GM23338 (cell line): Measurements from ENCODE around the gene SDC3. TPM values are rescaled to one million over a fixed set of nuclear protein-coding genes. Genes with fewer than 3 reads are reported as not detected.
A peak's percentile ranks its signal among the peaks of the same experiment; 100 is the strongest.

Experiments used
- ATAC-seq: fragments of 200-7000 bp; cut with Tn5 transposase; 3 replicates; pipeline ENCODE4 v1.9.1; 2020
- DNase-seq: peaks from one replicate; pipeline ENCODE4 v3.0.0-alpha.2; 2015; ENCODE audit warnings: low spot score
- H2AFZ ChIP-seq: fragments of 200-600 bp; sonication (generic); 2 replicates; pipeline ENCODE4 v1.8.0; 2016; ENCODE audit warnings: antibody characterized with exemption, mild to moderate bottlenecking, moderate library complexity
- H3F3A ChIP-seq: fragments of 200-600 bp; sonication (generic); replicated peaks from 2 replicates; pipeline ENCODE4 v1.8.0; 2017; ENCODE audit warnings: antibody characterized with exemption, mixed run types, low read depth
- H3K27ac ChIP-seq: fragments of 200-600 bp; sonication (generic); 2 replicates; pipeline ENCODE4 v1.6.1; 2016; ENCODE audit warnings: low read depth
- H3K27me3 ChIP-seq: fragments of 200-600 bp; sonication (generic); 2 replicates; pipeline ENCODE4 v1.8.0; 2016; ENCODE audit warnings: mild to moderate bottlenecking, mixed run types, moderate library complexity; ENCODE audit not compliant: insufficient read depth
- H3K36me3 ChIP-seq: fragments of 200-600 bp; sonication (generic); 2 replicates; pipeline ENCODE4 v1.8.0; 2016; ENCODE audit warnings: mild to moderate bottlenecking; ENCODE audit not compliant: insufficient read depth
- H3K4me1 ChIP-seq: fragments of 200-600 bp; sonication (generic); 2 replicates; pipeline ENCODE4 v1.8.0; 2016; ENCODE audit warnings: mild to moderate bottlenecking, moderate library complexity; ENCODE audit not compliant: insufficient read depth
- H3K4me2 ChIP-seq: fragments of 200-600 bp; sonication (generic); 2 replicates; pipeline ENCODE4 v1.7.1; 2017; ENCODE audit warnings: mixed run types
- H3K4me3 ChIP-seq: fragments of 200-600 bp; sonication (generic); 2 replicates; pipeline ENCODE4 v1.6.1; 2016; ENCODE audit warnings: mixed run types
- H3K79me2 ChIP-seq: fragments of 200-600 bp; sonication (generic); replicated peaks from 2 replicates; pipeline ENCODE4 v1.8.0; 2017; ENCODE audit warnings: mild to moderate bottlenecking; ENCODE audit not compliant: insufficient read depth
- H3K9me2 ChIP-seq: fragments of 200-600 bp; sonication (generic); 2 replicates; pipeline ENCODE4 v1.8.0; 2017; ENCODE audit not compliant: insufficient read depth
- H4K20me1 ChIP-seq: fragments of 200-600 bp; sonication (generic); replicated peaks from 2 replicates; pipeline ENCODE4 v1.8.0; 2017; ENCODE audit warnings: mild to moderate bottlenecking; ENCODE audit not compliant: insufficient read depth
- H3K27ac Mint-ChIP-seq: 2 replicates; pipeline ENCODE4 v1.8.0; 2020; ENCODE audit warnings: inconsistent platforms, mild to moderate bottlenecking, moderate library complexity, mixed read lengths
- H3K27me3 Mint-ChIP-seq: 3 replicates; pipeline ENCODE4 v1.8.0; 2022; ENCODE audit warnings: low read depth, mild to moderate bottlenecking, moderate library complexity, mixed read lengths, inconsistent platforms; ENCODE audit not compliant: insufficient read depth, poor library complexity
- H3K36me3 Mint-ChIP-seq: 3 replicates; pipeline ENCODE4 v1.8.0; 2021; ENCODE audit warnings: low read depth, mild to moderate bottlenecking, inconsistent platforms, moderate library complexity, mixed read lengths
- H3K4me1 Mint-ChIP-seq: 3 replicates; pipeline ENCODE4 v1.8.0; 2020; ENCODE audit warnings: mild to moderate bottlenecking, inconsistent platforms, mixed read lengths
- H3K4me3 Mint-ChIP-seq: 3 replicates; pipeline ENCODE4 v1.8.0; 2021; ENCODE audit warnings: moderate library complexity, mild to moderate bottlenecking, inconsistent platforms, mixed read lengths
- H3K9me3 Mint-ChIP-seq: 3 replicates; pipeline ENCODE4 v1.8.0; 2020; ENCODE audit warnings: moderate library complexity, mild to moderate bottlenecking, inconsistent platforms, mixed read lengths
- CREB1 ChIP-seq: fragments of 250-450 bp; sonication (Bioruptor Pico); IDR thresholded peaks from 2 replicates; pipeline ENCODE4 v1.5.0; 2020; ENCODE audit warnings: low read depth, mild to moderate bottlenecking, moderate library complexity
- EZH2 ChIP-seq: fragments of 200-600 bp; sonication (generic); IDR thresholded peaks from one replicate; pipeline ENCODE4 v1.8.0; 2017; ENCODE audit warnings: antibody characterized with exemption, mild to moderate bottlenecking, low read depth; ENCODE audit not compliant: unreplicated experiment
- EZH2phosphoT487 ChIP-seq: fragments of 200-600 bp; sonication (generic); IDR thresholded peaks from one replicate; pipeline ENCODE4 v1.8.1; 2018; ENCODE audit warnings: antibody characterized with exemption; ENCODE audit not compliant: unreplicated experiment
- JUNB ChIP-seq: IDR thresholded peaks from one replicate; pipeline ENCODE4 v1.6.1; 2016; ENCODE audit warnings: antibody characterized with exemption; ENCODE audit not compliant: unreplicated experiment
- NANOG ChIP-seq: IDR thresholded peaks from 2 replicates; pipeline ENCODE4 v1.6.1; 2016; ENCODE audit warnings: antibody characterized with exemption, borderline replicate concordance
- POLR2AphosphoS5 ChIP-seq: IDR thresholded peaks from 2 replicates; pipeline ENCODE4 v1.6.1; 2016; ENCODE audit warnings: antibody characterized with exemption, low read depth
- STAT1 ChIP-seq: IDR thresholded peaks from one replicate; pipeline ENCODE4 v1.6.1; 2016; ENCODE audit warnings: antibody characterized with exemption; ENCODE audit not compliant: unreplicated experiment
- ZNF114 ChIP-seq: fragments of 250-450 bp; sonication (Bioruptor Pico); IDR thresholded peaks from 2 replicates; pipeline ENCODE4 v1.5.0; 2020; ENCODE audit warnings: mild to moderate bottlenecking, moderate library complexity
- ZNF331 ChIP-seq: fragments of 250-450 bp; sonication (Bioruptor Pico); IDR thresholded peaks from 2 replicates; pipeline ENCODE4 v1.5.0; 2020; ENCODE audit warnings: low read depth, mild to moderate bottlenecking, moderate library complexity
- polyA plus RNA-seq: library from polyadenylated mRNA; unstranded; fragments of >200 nt; fragmentation: Nextera tagmentation; extraction: Ambion mirVana; gene quantifications from 2 replicates; pipeline ENCODE4 v1.2.1, GENCODE V29; 2016
- total RNA-seq: library from RNA; depleted of rRNA; stranded (reverse); fragments of >200 nt; shearing (Covaris generic); gene quantifications from 2 replicates; pipeline ENCODE4 v1.2.3, GENCODE V29; 2014
- TF ChIP-seq, protein P1 (sequence below): IDR thresholded peaks from 2 replicates; pipeline ENCODE4 v1.6.1; 2016; ENCODE audit warnings: antibody characterized with exemption
- TF ChIP-seq, protein P2 (sequence below), 2 experiments: fragments of 200-600 bp in 1 of 2; sonication (generic) in 1 of 2; conservative IDR thresholded peaks; 2 replicates each; pipeline versions ENCODE4 v1.5.1 to v1.6.1; 2016 to 2017; ENCODE audit warnings: antibody characterized with exemption in 2 of 2, low read depth in 2 of 2, mild to moderate bottlenecking in 2 of 2, moderate library complexity in 1 of 2
- TF ChIP-seq, protein P3 (sequence below): fragments of 250-450 bp; sonication (Bioruptor Pico); IDR thresholded peaks from 2 replicates; pipeline ENCODE4 v1.5.0; 2020; ENCODE audit warnings: mild to moderate bottlenecking, moderate library complexity
- TF ChIP-seq, protein P4 (sequence below): IDR thresholded peaks from one replicate; pipeline ENCODE4 v1.6.1; 2018; ENCODE audit warnings: antibody characterized with exemption; ENCODE audit not compliant: unreplicated experiment

Gene SDC3
- total and polyA plus RNA-seq, 2 experiments from 2014 or later: 5.2 to 29.7 TPM

DNA sequence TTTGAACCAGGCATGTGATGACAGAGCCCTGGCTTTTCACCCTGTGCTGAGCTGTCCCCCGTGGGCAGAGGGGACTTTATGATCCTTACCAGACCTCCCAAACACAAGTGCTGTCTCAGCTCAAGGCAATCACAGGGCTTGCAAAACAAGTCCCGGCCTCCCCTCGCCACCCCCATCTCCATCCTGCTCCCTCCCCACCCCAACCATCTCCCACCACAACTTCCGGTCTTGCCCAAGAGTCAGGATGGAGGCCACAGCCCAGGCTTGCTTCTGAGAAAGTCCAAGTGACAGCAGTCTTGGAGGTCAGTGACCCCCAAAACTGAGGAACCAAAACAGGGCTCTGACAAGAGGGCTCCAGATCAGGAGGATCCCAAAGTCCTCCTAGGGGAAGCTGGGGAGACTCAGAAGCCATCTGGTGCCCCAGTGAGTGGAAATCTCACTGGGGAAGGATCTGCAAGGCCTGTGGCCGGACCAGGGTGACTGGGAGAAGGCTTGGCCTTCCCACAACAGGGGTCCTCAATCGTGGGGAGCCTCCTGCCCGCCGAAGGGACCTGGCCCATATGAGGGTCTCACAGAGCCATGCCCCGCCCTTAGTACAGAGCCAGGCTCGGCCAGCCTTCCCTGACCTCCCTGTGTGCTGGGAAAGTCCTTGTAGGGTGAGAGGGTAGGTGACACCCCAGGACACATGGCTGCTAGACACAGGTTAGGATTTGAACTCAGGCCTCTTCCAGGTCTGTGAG is 4.5 kb upstream of the SDC3 start:
- Histone ChIP-seq H2AFZ (0 out of 2 replicates have a peak overlapping the region, but pooled peaks have one; percentile 7), H4K20me1 (no peaks in the 10 kb centered on the region), H3K4me1 (peaks cover 15% of the 10 kb centered on the region), H3K27me3 (peaks cover 8% of the 10 kb centered on the region; the same call in 1 of the 2 replicates), H3K9me2 (no peaks in the 10 kb centered on the region), H3K27ac (no peak overlapping the region), H3K79me2 (no peaks in the 10 kb centered on the region), H3K36me3 (no peaks in the 10 kb centered on the region), H3F3A (peaks cover 7% of the 10 kb centered on the region; the same call in 1 of the 2 replicates), H3K4me3 (no peak overlapping the region), H3K4me2 (no peak overlapping the region)
- no peak for TF ChIP-seq JUNB
- no peak for TF ChIP-seq EZH2phosphoT487
- TF ChIP-seq, protein P1, sequence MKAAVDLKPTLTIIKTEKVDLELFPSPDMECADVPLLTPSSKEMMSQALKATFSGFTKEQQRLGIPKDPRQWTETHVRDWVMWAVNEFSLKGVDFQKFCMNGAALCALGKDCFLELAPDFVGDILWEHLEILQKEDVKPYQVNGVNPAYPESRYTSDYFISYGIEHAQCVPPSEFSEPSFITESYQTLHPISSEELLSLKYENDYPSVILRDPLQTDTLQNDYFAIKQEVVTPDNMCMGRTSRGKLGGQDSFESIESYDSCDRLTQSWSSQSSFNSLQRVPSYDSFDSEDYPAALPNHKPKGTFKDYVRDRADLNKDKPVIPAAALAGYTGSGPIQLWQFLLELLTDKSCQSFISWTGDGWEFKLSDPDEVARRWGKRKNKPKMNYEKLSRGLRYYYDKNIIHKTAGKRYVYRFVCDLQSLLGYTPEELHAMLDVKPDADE: no peak
- TF ChIP-seq, protein P2, sequence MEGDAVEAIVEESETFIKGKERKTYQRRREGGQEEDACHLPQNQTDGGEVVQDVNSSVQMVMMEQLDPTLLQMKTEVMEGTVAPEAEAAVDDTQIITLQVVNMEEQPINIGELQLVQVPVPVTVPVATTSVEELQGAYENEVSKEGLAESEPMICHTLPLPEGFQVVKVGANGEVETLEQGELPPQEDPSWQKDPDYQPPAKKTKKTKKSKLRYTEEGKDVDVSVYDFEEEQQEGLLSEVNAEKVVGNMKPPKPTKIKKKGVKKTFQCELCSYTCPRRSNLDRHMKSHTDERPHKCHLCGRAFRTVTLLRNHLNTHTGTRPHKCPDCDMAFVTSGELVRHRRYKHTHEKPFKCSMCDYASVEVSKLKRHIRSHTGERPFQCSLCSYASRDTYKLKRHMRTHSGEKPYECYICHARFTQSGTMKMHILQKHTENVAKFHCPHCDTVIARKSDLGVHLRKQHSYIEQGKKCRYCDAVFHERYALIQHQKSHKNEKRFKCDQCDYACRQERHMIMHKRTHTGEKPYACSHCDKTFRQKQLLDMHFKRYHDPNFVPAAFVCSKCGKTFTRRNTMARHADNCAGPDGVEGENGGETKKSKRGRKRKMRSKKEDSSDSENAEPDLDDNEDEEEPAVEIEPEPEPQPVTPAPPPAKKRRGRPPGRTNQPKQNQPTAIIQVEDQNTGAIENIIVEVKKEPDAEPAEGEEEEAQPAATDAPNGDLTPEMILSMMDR (conservative IDR thresholded peaks at IDR 0.05; ENCODE audit: low read depth in 2 of 2): no peak
- TF ChIP-seq, protein P3, sequence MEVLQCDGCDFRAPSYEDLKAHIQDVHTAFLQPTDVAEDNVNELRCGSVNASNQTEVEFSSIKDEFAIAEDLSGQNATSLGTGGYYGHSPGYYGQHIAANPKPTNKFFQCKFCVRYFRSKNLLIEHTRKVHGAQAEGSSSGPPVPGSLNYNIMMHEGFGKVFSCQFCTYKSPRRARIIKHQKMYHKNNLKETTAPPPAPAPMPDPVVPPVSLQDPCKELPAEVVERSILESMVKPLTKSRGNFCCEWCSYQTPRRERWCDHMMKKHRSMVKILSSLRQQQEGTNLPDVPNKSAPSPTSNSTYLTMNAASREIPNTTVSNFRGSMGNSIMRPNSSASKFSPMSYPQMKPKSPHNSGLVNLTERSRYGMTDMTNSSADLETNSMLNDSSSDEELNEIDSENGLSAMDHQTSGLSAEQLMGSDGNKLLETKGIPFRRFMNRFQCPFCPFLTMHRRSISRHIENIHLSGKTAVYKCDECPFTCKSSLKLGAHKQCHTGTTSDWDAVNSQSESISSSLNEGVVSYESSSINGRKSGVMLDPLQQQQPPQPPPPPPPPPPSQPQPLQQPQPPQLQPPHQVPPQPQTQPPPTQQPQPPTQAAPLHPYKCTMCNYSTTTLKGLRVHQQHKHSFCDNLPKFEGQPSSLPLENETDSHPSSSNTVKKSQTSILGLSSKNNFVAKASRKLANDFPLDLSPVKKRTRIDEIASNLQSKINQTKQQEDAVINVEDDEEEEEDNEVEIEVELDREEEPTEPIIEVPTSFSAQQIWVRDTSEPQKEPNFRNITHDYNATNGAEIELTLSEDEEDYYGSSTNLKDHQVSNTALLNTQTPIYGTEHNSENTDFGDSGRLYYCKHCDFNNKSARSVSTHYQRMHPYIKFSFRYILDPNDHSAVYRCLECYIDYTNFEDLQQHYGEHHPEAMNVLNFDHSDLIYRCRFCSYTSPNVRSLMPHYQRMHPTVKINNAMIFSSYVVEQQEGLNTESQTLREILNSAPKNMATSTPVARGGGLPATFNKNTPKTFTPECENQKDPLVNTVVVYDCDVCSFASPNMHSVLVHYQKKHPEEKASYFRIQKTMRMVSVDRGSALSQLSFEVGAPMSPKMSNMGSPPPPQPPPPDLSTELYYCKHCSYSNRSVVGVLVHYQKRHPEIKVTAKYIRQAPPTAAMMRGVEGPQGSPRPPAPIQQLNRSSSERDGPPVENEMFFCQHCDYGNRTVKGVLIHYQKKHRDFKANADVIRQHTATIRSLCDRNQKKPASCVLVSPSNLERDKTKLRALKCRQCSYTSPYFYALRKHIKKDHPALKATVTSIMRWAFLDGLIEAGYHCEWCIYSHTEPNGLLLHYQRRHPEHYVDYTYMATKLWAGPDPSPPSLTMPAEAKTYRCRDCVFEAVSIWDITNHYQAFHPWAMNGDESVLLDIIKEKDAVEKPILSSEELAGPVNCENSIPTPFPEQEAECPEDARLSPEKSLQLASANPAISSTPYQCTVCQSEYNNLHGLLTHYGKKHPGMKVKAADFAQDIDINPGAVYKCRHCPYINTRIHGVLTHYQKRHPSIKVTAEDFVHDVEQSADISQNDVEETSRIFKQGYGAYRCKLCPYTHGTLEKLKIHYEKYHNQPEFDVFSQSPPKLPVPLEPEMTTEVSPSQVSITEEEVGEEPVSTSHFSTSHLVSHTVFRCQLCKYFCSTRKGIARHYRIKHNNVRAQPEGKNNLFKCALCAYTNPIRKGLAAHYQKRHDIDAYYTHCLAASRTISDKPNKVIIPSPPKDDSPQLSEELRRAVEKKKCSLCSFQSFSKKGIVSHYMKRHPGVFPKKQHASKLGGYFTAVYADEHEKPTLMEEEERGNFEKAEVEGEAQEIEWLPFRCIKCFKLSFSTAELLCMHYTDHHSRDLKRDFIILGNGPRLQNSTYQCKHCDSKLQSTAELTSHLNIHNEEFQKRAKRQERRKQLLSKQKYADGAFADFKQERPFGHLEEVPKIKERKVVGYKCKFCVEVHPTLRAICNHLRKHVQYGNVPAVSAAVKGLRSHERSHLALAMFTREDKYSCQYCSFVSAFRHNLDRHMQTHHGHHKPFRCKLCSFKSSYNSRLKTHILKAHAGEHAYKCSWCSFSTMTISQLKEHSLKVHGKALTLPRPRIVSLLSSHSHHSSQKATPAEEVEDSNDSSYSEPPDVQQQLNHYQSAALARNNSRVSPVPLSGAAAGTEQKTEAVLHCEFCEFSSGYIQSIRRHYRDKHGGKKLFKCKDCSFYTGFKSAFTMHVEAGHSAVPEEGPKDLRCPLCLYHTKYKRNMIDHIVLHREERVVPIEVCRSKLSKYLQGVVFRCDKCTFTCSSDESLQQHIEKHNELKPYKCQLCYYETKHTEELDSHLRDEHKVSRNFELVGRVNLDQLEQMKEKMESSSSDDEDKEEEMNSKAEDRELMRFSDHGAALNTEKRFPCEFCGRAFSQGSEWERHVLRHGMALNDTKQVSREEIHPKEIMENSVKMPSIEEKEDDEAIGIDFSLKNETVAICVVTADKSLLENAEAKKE (CRISPR knock-in tag): no peak
- TF ChIP-seq STAT1: no peak
- TF ChIP-seq, protein P4, sequence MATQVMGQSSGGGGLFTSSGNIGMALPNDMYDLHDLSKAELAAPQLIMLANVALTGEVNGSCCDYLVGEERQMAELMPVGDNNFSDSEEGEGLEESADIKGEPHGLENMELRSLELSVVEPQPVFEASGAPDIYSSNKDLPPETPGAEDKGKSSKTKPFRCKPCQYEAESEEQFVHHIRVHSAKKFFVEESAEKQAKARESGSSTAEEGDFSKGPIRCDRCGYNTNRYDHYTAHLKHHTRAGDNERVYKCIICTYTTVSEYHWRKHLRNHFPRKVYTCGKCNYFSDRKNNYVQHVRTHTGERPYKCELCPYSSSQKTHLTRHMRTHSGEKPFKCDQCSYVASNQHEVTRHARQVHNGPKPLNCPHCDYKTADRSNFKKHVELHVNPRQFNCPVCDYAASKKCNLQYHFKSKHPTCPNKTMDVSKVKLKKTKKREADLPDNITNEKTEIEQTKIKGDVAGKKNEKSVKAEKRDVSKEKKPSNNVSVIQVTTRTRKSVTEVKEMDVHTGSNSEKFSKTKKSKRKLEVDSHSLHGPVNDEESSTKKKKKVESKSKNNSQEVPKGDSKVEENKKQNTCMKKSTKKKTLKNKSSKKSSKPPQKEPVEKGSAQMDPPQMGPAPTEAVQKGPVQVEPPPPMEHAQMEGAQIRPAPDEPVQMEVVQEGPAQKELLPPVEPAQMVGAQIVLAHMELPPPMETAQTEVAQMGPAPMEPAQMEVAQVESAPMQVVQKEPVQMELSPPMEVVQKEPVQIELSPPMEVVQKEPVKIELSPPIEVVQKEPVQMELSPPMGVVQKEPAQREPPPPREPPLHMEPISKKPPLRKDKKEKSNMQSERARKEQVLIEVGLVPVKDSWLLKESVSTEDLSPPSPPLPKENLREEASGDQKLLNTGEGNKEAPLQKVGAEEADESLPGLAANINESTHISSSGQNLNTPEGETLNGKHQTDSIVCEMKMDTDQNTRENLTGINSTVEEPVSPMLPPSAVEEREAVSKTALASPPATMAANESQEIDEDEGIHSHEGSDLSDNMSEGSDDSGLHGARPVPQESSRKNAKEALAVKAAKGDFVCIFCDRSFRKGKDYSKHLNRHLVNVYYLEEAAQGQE: no peak
- no peak for TF ChIP-seq NANOG
- TF ChIP-seq EZH2: no peak
- TF ChIP-seq ZNF331 (CRISPR knock-in tag): no peak
- no peak for TF ChIP-seq CREB1 (CRISPR knock-in tag)
- no peak for TF ChIP-seq POLR2AphosphoS5
- no peak for TF ChIP-seq ZNF114 (CRISPR knock-in tag)
- H3K4me3 Mint-ChIP-seq: no peak overlapping the region
- no peaks in the 10 kb centered on the region for H3K36me3 Mint-ChIP-seq
- ATAC-seq (no peak), DNase-seq (no peak)
- peaks cover 19% of the 10 kb centered on the region for H3K27me3 Mint-ChIP-seq
- no peaks in the 10 kb centered on the region; the same call in 1 of the 3 replicates for H3K9me3 Mint-ChIP-seq
- H3K27ac Mint-ChIP-seq: no peak overlapping the region
- peaks cover 20% of the 10 kb centered on the region for H3K4me1 Mint-ChIP-seq
